ENCODE measurements around the gene TMCO6. TPM values are rescaled to one million over a fixed set of nuclear protein-coding genes. Genes with fewer than 3 reads are reported as not detected.

TMCO6 gene
- total and polyA plus RNA-seq, 9 of the 15 experiments (the other 6 are each of a cell fraction or from before 2014, with no cell fraction given) = 3.4 to 46.4 (median 16.7) TPM

- peak; percentile 85 for TF ChIP-seq PKNOX1 (IDR thresholded peaks at IDR 0.05)
- no peak for TF ChIP-seq U2AF2 (optimal IDR thresholded peaks at IDR 0.05; ENCODE audit: low read depth, low read length)
- TF ChIP-seq LCOR (CRISPR knock-in tag; IDR thresholded peaks at IDR 0.05) = peak; percentile 12; the same call in 1 of the 2 replicates
- TF ChIP-seq SIN3A (IDR thresholded peaks at IDR 0.05; ENCODE audit: borderline replicate concordance in 2 of 2, control insufficient read depth in 1 of 2, low read depth in 2 of 2, low read length in 2 of 2) = peak; percentile 89 to 98
- peak; percentile 71; the same call in 1 of the 2 replicates for TF ChIP-seq NR2C1 (IDR thresholded peaks at IDR 0.05)
- peak; percentile 58 for TF ChIP-seq NR2C1 (tag; IDR thresholded peaks at IDR 0.05)
- TF ChIP-seq ZNF23 (CRISPR knock-in tag; IDR thresholded peaks at IDR 0.05) = 0 out of 2 replicates have a peak, but pooled peaks have one; percentile 69
- no peak for TF ChIP-seq ZNF324 (CRISPR knock-in tag; IDR thresholded peaks at IDR 0.05)
- TF ChIP-seq, protein P1, sequence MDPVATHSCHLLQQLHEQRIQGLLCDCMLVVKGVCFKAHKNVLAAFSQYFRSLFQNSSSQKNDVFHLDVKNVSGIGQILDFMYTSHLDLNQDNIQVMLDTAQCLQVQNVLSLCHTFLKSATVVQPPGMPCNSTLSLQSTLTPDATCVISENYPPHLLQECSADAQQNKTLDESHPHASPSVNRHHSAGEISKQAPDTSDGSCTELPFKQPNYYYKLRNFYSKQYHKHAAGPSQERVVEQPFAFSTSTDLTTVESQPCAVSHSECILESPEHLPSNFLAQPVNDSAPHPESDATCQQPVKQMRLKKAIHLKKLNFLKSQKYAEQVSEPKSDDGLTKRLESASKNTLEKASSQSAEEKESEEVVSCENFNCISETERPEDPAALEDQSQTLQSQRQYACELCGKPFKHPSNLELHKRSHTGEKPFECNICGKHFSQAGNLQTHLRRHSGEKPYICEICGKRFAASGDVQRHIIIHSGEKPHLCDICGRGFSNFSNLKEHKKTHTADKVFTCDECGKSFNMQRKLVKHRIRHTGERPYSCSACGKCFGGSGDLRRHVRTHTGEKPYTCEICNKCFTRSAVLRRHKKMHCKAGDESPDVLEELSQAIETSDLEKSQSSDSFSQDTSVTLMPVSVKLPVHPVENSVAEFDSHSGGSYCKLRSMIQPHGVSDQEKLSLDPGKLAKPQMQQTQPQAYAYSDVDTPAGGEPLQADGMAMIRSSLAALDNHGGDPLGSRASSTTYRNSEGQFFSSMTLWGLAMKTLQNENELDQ (CRISPR knock-in tag; IDR thresholded peaks at IDR 0.05; ENCODE audit: borderline replicate concordance) = no peak
- peak; percentile 86 to 88 for TF ChIP-seq NRF1 (conservative IDR thresholded peaks at IDR 0.05 in 1 of 2, IDR thresholded peaks at IDR 0.05 in 1 of 2)
- no peak for TF ChIP-seq MCM2 (IDR thresholded peaks at IDR 0.05; ENCODE audit: low read depth)
- peak; percentile 53 for TF ChIP-seq CCNT2 (IDR thresholded peaks at IDR 0.05; ENCODE audit: borderline replicate concordance, extremely low read depth, insufficient read length, low read depth, low read length)
- TF ChIP-seq ZKSCAN3 (CRISPR knock-in tag; IDR thresholded peaks at IDR 0.05) = no peak
- no peak for TF ChIP-seq KLF16 (IDR thresholded peaks at IDR 0.05)
- TF ChIP-seq THRB (CRISPR knock-in tag; conservative IDR thresholded peaks at IDR 0.05) = peak; percentile 60
- peak; percentile 76 for TF ChIP-seq L3MBTL2 (IDR thresholded peaks at IDR 0.05)
- peak; percentile 92 for TF ChIP-seq NBN (IDR thresholded peaks at IDR 0.05; ENCODE audit: low read depth)
- peak; percentile 53; the same call in 1 of the 2 replicates for TF ChIP-seq C11orf30 (IDR thresholded peaks at IDR 0.05; ENCODE audit: low read depth)
- peak; percentile 96 for TF ChIP-seq GABPB1 (CRISPR knock-in tag; IDR thresholded peaks at IDR 0.05)
- peak; percentile 87 for TF ChIP-seq EGR1 (conservative IDR thresholded peaks at IDR 0.05)
- TF ChIP-seq MYC (IDR thresholded peaks at IDR 0.05; ENCODE audit: low read depth, low read length) = peak; percentile 49
- TF ChIP-seq MYC (CRISPR knock-in tag; IDR thresholded peaks at IDR 0.05; ENCODE audit: borderline replicate concordance, low read depth) = peak; percentile 25; the same call in 1 of the 2 replicates
- TF ChIP-seq ZNF778 (CRISPR knock-in tag; IDR thresholded peaks at IDR 0.05) = no peak
- 0 out of 2 replicates have a peak, but pooled peaks have one; percentile 40 for TF ChIP-seq ZKSCAN1 (IDR thresholded peaks at IDR 0.05; ENCODE audit: low read depth, low read length)
- 0 out of 2 replicates have a peak, but pooled peaks have one; percentile 43 for TF ChIP-seq POLR2AphosphoS2 (IDR thresholded peaks at IDR 0.05; ENCODE audit: low read length)
- TF ChIP-seq ZNF75A (CRISPR knock-in tag; IDR thresholded peaks at IDR 0.05) = no peak
These were observed 25.3 kb downstream of the TMCO6 start, which contains the start of gene WDR55 (continued) for GRCh38 chr5:140664359-140665119.

All from K562 (cell line).